ENCODE measurements around the gene PRKAG1. TPM values are rescaled to one million over a fixed set of nuclear protein-coding genes. Genes with fewer than 3 reads are reported as not detected.

The PRKAG1 gene
- total RNA-seq, 1 donor from 2014 or later, result 47.1 TPM

Other genes starting within 250 kb of the PRKAG1 start
- gene ADCY6, start 229.7 kb downstream of the PRKAG1 start, total RNA-seq, result 28.9 and 33.5 TPM in 2 replicates
- gene CACNB3, start 200.3 kb downstream of the PRKAG1 start, total RNA-seq, result 36.2 and 40.5 TPM in 2 replicates
- gene DDX23, start 166.6 kb downstream of the PRKAG1 start, total RNA-seq, result 66.7 and 77.1 TPM in 2 replicates
- gene RND1, start 152.9 kb downstream of the PRKAG1 start, total RNA-seq, result 2.2 and 2.4 TPM in 2 replicates
- 47.4 and 51.2 TPM in 2 replicates for gene FKBP11, start 93.3 kb downstream of the PRKAG1 start, total RNA-seq
- gene ARF3, start 61.3 kb downstream of the PRKAG1 start, total RNA-seq, result 209 and 229 TPM in 2 replicates
- gene WNT10B, start 47.0 kb downstream of the PRKAG1 start, total RNA-seq, result 0.79 and 1.1 TPM in 2 replicates
- gene WNT1, start 40.5 kb downstream of the PRKAG1 start, total RNA-seq, result not detected in 2 replicates
- 0.50 and 0.55 TPM in 2 replicates for gene DDN, start 19.4 kb downstream of the PRKAG1 start, total RNA-seq
- 81.7 and 86.9 TPM in 2 replicates for gene KMT2D, start 42.0 kb upstream of the PRKAG1 start, total RNA-seq
- 1.3 and 1.9 TPM in 2 replicates for gene RHEBL1, start 51.2 kb upstream of the PRKAG1 start, total RNA-seq
- 0.05 and 0.16 TPM in 2 replicates for gene DHH, start 76.0 kb upstream of the PRKAG1 start, total RNA-seq
- gene LMBR1L, start 92.1 kb upstream of the PRKAG1 start, total RNA-seq, result 58.7 and 61.0 TPM in 2 replicates
- 811 and 939 TPM in 2 replicates for gene TUBA1B, start 112.6 kb upstream of the PRKAG1 start, total RNA-seq
- gene TUBA1A, start 170.3 kb upstream of the PRKAG1 start, total RNA-seq, result 772 and 932 TPM in 2 replicates
- 345 and 408 TPM in 2 replicates for gene TUBA1C, start 246.3 kb upstream of the PRKAG1 start, total RNA-seq

All from astrocyte (in vitro differentiated cells and primary cell).